Measurements from ENCODE around the gene RERE.

Gene RERE

GRCh38 chr1:8570465-8570864 lies 247.0 kb downstream of the RERE start:
- H4K8ac ChIP-seq (ENCODE audit: low read depth, low read length) = no peak overlapping the region
- H3K27me3 ChIP-seq (ENCODE audit: control insufficient read depth in 3 of 3, insufficient read depth in 3 of 3, low read depth in 1 of 3, low read length in 3 of 3) = no peaks in the 10 kb centered on the region
- H2BK120ac ChIP-seq (ENCODE audit: low read depth, low read length) = no peak overlapping the region
- DNase-seq (ENCODE audit: low spot score) = no peak
- no peak overlapping the region for H3K9ac ChIP-seq (ENCODE audit: low read depth, low read length, poor library complexity)
- H2BK5ac ChIP-seq (ENCODE audit: low read length) = no peak overlapping the region
- H3K4me3 ChIP-seq (ENCODE audit: low read length in 2 of 2) = no peak overlapping the region
- WGBS, 2 donors (ENCODE audit: extremely low coverage in 2 of 2, insufficient read length in 2 of 2, insufficient replicate concordance in 1 of 2) = no CpG with 5 or more reads among the region's 3 CpGs
- no peak overlapping the region for H2AFZ ChIP-seq (ENCODE audit: low read length)
- H3K23ac ChIP-seq (ENCODE audit: low read depth, low read length, poor library complexity) = no peak overlapping the region
- no peak overlapping the region for H2BK15ac ChIP-seq (ENCODE audit: low read length)
- peaks cover 3% of the 10 kb centered on the region for H3K79me1 ChIP-seq (ENCODE audit: low read depth, low read length)
- H2BK12ac ChIP-seq (ENCODE audit: low read length) = no peak overlapping the region
- H3K4me2 ChIP-seq (ENCODE audit: insufficient read depth, low read length, poor library complexity, severe bottlenecking) = no peak overlapping the region
- no peak overlapping the region for H3K18ac ChIP-seq (ENCODE audit: low read length)
- peaks cover 2 to 16% of the 10 kb centered on the region in 2 donors for H3K4me1 ChIP-seq (ENCODE audit: control insufficient read depth in 2 of 2, insufficient read depth in 1 of 2, low read depth in 1 of 2, low read length in 2 of 2)
- no peak overlapping the region for H2AK5ac ChIP-seq (ENCODE audit: low read depth, low read length)
- H3K36me3 ChIP-seq (replicated peaks in 1 of 2; ENCODE audit: control insufficient read depth in 2 of 2, insufficient read depth in 2 of 2, low read length in 2 of 2) = peaks cover 0 to 5% of the 10 kb centered on the region in 2 donors
- H3K27ac ChIP-seq (replicated peaks; ENCODE audit: low read length) = no peak overlapping the region
- no peak overlapping the region for H3K4ac ChIP-seq (ENCODE audit: low read length)
- no peak overlapping the region for H3K14ac ChIP-seq (ENCODE audit: low read length)
- H3K9me3 ChIP-seq (replicated peaks in 1 of 2; ENCODE audit: control insufficient read depth in 2 of 2, insufficient read depth in 1 of 2, low read depth in 1 of 2, low read length in 2 of 2) = no peaks in the 10 kb centered on the region
- no peak overlapping the region for H4K91ac ChIP-seq (ENCODE audit: low read depth, low read length, poor library complexity)

- H3K27ac ChIP-seq (replicated peaks; ENCODE audit: low read length) = no peak overlapping the region
- H2BK120ac ChIP-seq (ENCODE audit: low read depth, low read length) = no peak overlapping the region
- H2AFZ ChIP-seq (ENCODE audit: low read length) = no peak overlapping the region
- H3K4ac ChIP-seq (ENCODE audit: low read length) = no peak overlapping the region
- no CpG with 5 or more reads among the region's 4 CpGs for WGBS, 2 donors (ENCODE audit: extremely low coverage in 2 of 2, insufficient read length in 2 of 2, insufficient replicate concordance in 1 of 2)
- H3K14ac ChIP-seq (ENCODE audit: low read length) = no peak overlapping the region
- H3K27me3 ChIP-seq (ENCODE audit: control insufficient read depth in 3 of 3, insufficient read depth in 3 of 3, low read depth in 1 of 3, low read length in 3 of 3) = no peaks in the 10 kb centered on the region
- H3K36me3 ChIP-seq (replicated peaks in 1 of 2; ENCODE audit: control insufficient read depth in 2 of 2, insufficient read depth in 2 of 2, low read length in 2 of 2) = peaks cover 0 to 5% of the 10 kb centered on the region in 2 donors
- no peak for DNase-seq (ENCODE audit: low spot score)
- no peak overlapping the region for H2AK5ac ChIP-seq (ENCODE audit: low read depth, low read length)
- H4K91ac ChIP-seq (ENCODE audit: low read depth, low read length, poor library complexity) = no peak overlapping the region
- H2BK5ac ChIP-seq (ENCODE audit: low read length) = no peak overlapping the region
- no peak overlapping the region for H3K4me3 ChIP-seq (ENCODE audit: low read length in 2 of 2)
- no peak overlapping the region for H4K8ac ChIP-seq (ENCODE audit: low read depth, low read length)
- H2BK12ac ChIP-seq (ENCODE audit: low read length) = no peak overlapping the region
- peaks cover 3% of the 10 kb centered on the region for H3K79me1 ChIP-seq (ENCODE audit: low read depth, low read length)
- H3K18ac ChIP-seq (ENCODE audit: low read length) = no peak overlapping the region
- no peak overlapping the region for H3K23ac ChIP-seq (ENCODE audit: low read depth, low read length, poor library complexity)
- H2BK15ac ChIP-seq (ENCODE audit: low read length) = no peak overlapping the region
- H3K9me3 ChIP-seq (replicated peaks in 1 of 2; ENCODE audit: control insufficient read depth in 2 of 2, insufficient read depth in 1 of 2, low read depth in 1 of 2, low read length in 2 of 2) = no peaks in the 10 kb centered on the region
- peaks cover 2 to 16% of the 10 kb centered on the region in 2 donors for H3K4me1 ChIP-seq (ENCODE audit: control insufficient read depth in 2 of 2, insufficient read depth in 1 of 2, low read depth in 1 of 2, low read length in 2 of 2)
- no peak overlapping the region for H3K4me2 ChIP-seq (ENCODE audit: insufficient read depth, low read length, poor library complexity, severe bottlenecking)
- H3K9ac ChIP-seq (ENCODE audit: low read depth, low read length, poor library complexity) = no peak overlapping the region
These were observed 248.2 kb downstream of the RERE start for GRCh38 chr1:8569242-8569641.

- Histone ChIP-seq H2BK12ac (ENCODE audit: low read length) (no peak overlapping the region), H3K4me3 (ENCODE audit: low read length in 2 of 2) (no peak overlapping the region), H4K91ac (ENCODE audit: low read depth, low read length, poor library complexity) (no peak overlapping the region), H2AK5ac (ENCODE audit: low read depth, low read length) (no peak overlapping the region), H3K23ac (ENCODE audit: low read depth, low read length, poor library complexity) (no peak overlapping the region), H3K36me3 (replicated peaks in 1 of 2; ENCODE audit: control insufficient read depth in 2 of 2, insufficient read depth in 2 of 2, low read length in 2 of 2) (peaks cover 0 to 5% of the 10 kb centered on the region in 2 donors), H2BK15ac (ENCODE audit: low read length) (no peak overlapping the region), H2BK5ac (ENCODE audit: low read length) (no peak overlapping the region), H3K27ac (replicated peaks; ENCODE audit: low read length) (no peak overlapping the region), H3K27me3 (ENCODE audit: control insufficient read depth in 3 of 3, insufficient read depth in 3 of 3, low read depth in 1 of 3, low read length in 3 of 3) (no peaks in the 10 kb centered on the region), H4K8ac (ENCODE audit: low read depth, low read length) (no peak overlapping the region), H3K4ac (ENCODE audit: low read length) (no peak overlapping the region), H2BK120ac (ENCODE audit: low read depth, low read length) (no peak overlapping the region), H3K79me1 (ENCODE audit: low read depth, low read length) (peaks cover 3% of the 10 kb centered on the region), H3K14ac (ENCODE audit: low read length) (no peak overlapping the region), H3K4me2 (ENCODE audit: insufficient read depth, low read length, poor library complexity, severe bottlenecking) (no peak overlapping the region), H3K18ac (ENCODE audit: low read length) (no peak overlapping the region), H3K9ac (ENCODE audit: low read depth, low read length, poor library complexity) (no peak overlapping the region), H3K9me3 (replicated peaks in 1 of 2; ENCODE audit: control insufficient read depth in 2 of 2, insufficient read depth in 1 of 2, low read depth in 1 of 2, low read length in 2 of 2) (no peaks in the 10 kb centered on the region), H3K4me1 (ENCODE audit: control insufficient read depth in 2 of 2, insufficient read depth in 1 of 2, low read depth in 1 of 2, low read length in 2 of 2) (peaks cover 3 to 16% of the 10 kb centered on the region in 2 donors), H2AFZ (ENCODE audit: low read length) (no peak overlapping the region)
- no peak for DNase-seq (ENCODE audit: low spot score)
- WGBS, 2 donors (ENCODE audit: extremely low coverage in 2 of 2, insufficient read length in 2 of 2, insufficient replicate concordance in 1 of 2) = no CpG with 5 or more reads among the region's 3 CpGs
These were observed 248.6 kb downstream of the RERE start for GRCh38 chr1:8568837-8569236.

- H4K91ac ChIP-seq (ENCODE audit: low read depth, low read length, poor library complexity) = no peak overlapping the region
- H3K4ac ChIP-seq (ENCODE audit: low read length) = no peak overlapping the region
- H2AK5ac ChIP-seq (ENCODE audit: low read depth, low read length) = no peak overlapping the region
- no peaks in the 10 kb centered on the region for H3K27me3 ChIP-seq (ENCODE audit: control insufficient read depth in 3 of 3, insufficient read depth in 3 of 3, low read depth in 1 of 3, low read length in 3 of 3)
- no peak for DNase-seq (ENCODE audit: low spot score)
- peaks cover 4 to 16% of the 10 kb centered on the region in 2 donors for H3K4me1 ChIP-seq (ENCODE audit: control insufficient read depth in 2 of 2, insufficient read depth in 1 of 2, low read depth in 1 of 2, low read length in 2 of 2)
- H3K9me3 ChIP-seq (replicated peaks in 1 of 2; ENCODE audit: control insufficient read depth in 2 of 2, insufficient read depth in 1 of 2, low read depth in 1 of 2, low read length in 2 of 2) = no peaks in the 10 kb centered on the region
- H2BK5ac ChIP-seq (ENCODE audit: low read length) = no peak overlapping the region
- no peak overlapping the region for H3K27ac ChIP-seq (replicated peaks; ENCODE audit: low read length)
- H3K9ac ChIP-seq (ENCODE audit: low read depth, low read length, poor library complexity) = no peak overlapping the region
- no peak overlapping the region for H3K23ac ChIP-seq (ENCODE audit: low read depth, low read length, poor library complexity)
- WGBS, 2 donors (ENCODE audit: extremely low coverage in 2 of 2, insufficient read length in 2 of 2, insufficient replicate concordance in 1 of 2) = no CpG with 5 or more reads among the region's 1 CpG
- peaks cover 0 to 5% of the 10 kb centered on the region in 2 donors for H3K36me3 ChIP-seq (replicated peaks in 1 of 2; ENCODE audit: control insufficient read depth in 2 of 2, insufficient read depth in 2 of 2, low read length in 2 of 2)
- H2BK12ac ChIP-seq (ENCODE audit: low read length) = no peak overlapping the region
- H2BK15ac ChIP-seq (ENCODE audit: low read length) = no peak overlapping the region
- H4K8ac ChIP-seq (ENCODE audit: low read depth, low read length) = no peak overlapping the region
- H3K79me1 ChIP-seq (ENCODE audit: low read depth, low read length) = peaks cover 2% of the 10 kb centered on the region
- no peak overlapping the region for H2AFZ ChIP-seq (ENCODE audit: low read length)
- no peak overlapping the region for H3K4me2 ChIP-seq (ENCODE audit: insufficient read depth, low read length, poor library complexity, severe bottlenecking)
- H2BK120ac ChIP-seq (ENCODE audit: low read depth, low read length) = no peak overlapping the region
- H3K18ac ChIP-seq (ENCODE audit: low read length) = no peak overlapping the region
- no peak overlapping the region for H3K4me3 ChIP-seq (ENCODE audit: low read length in 2 of 2)
- no peak overlapping the region for H3K14ac ChIP-seq (ENCODE audit: low read length)
These were observed 250.3 kb downstream of the RERE start for GRCh38 chr1:8567146-8567545.

All from neuronal stem cell (in vitro differentiated cells).